H1 (cell line): Measurements from ENCODE around the gene DNAH10. TPM values are rescaled to one million over a fixed set of nuclear protein-coding genes. Genes with fewer than 3 reads are reported as not detected.

Source experiments
- CHD7 ChIP-seq: fragments of 300-600 bp; sonication (generic); IDR thresholded peaks from 2 replicates; pipeline ENCODE4 v1.7.1; 2012; ENCODE audit warnings: low read length, moderate library complexity, mild to moderate bottlenecking, inconsistent platforms; ENCODE audit not compliant: insufficient replicate concordance
- PHF8 ChIP-seq: fragments of 200-600 bp; sonication (generic); conservative IDR thresholded peaks from 2 replicates; pipeline ENCODE4 v1.7.1; 2012; ENCODE audit warnings: low read depth, mild to moderate bottlenecking, inconsistent platforms, low read length, moderate library complexity
- RXRA ChIP-seq: IDR thresholded peaks from 2 replicates; pipeline ENCODE4 v1.6.1; 2011; ENCODE audit warnings: low read depth, mild to moderate bottlenecking, low read length, moderate library complexity; ENCODE audit not compliant: insufficient read depth
- polyA plus RNA-seq, 7 experiments: library from polyadenylated mRNA; depleted of rRNA in 3 of 7; stranded (reverse) in 5 of 7; unstranded in 2 of 7; fragments of >200 nt in 5 of 7; fragments of 200-250 nt in 2 of 7; gene quantifications; 1 replicate in 5 of 7; 2 replicates in 1 of 7; 4 replicates in 1 of 7; pipeline versions ENCODE4 v1.2.1 to v1.2.3, GENCODE V29; 2011 to 2013; ENCODE audit warnings: missing spikeins in 2 of 7, mixed read lengths in 2 of 7
- total RNA-seq: library from RNA; stranded (reverse); fragmentation: NEBNext Ultra II Directional; extraction: Animal tissue kit (Norgen Biotek cat#: 25700); gene quantifications from 2 replicates; pipeline ENCODE4 v1.2.1, GENCODE V29; 2021

The DNAH10 gene
- total and polyA plus RNA-seq, 2 of the 8 experiments (the other 6 are each of a cell fraction or from before 2014, with no cell fraction given): 0.02 to 0.24 TPM

- TF ChIP-seq CHD7: no peak
- no peak for TF ChIP-seq RXRA
- TF ChIP-seq PHF8: no peak
Measured at GRCh38 chr12:123723011-123723410, 39.1 kb upstream of the DNAH10 start (continued).
